Measurements from ENCODE around the gene TMCO5A. TPM values are rescaled to one million over a fixed set of nuclear protein-coding genes. Genes with fewer than 3 reads are reported as not detected.

TMCO5A gene
- total RNA-seq, 1 donor from 2014 or later = not detected

- DNase-seq (ENCODE audit: extremely low read depth, low read depth, low spot score) = no peak
Measured at GRCh38 chr15:37967788-37968187, 33.3 kb downstream of the TMCO5A start.

- no peak for DNase-seq (ENCODE audit: extremely low read depth, low read depth, low spot score)
Measured at GRCh38 chr15:37973856-37974255, 39.4 kb downstream of the TMCO5A start.

GRCh38 chr15:37978231-37978630, 43.8 kb downstream of the TMCO5A start:
- DNase-seq (ENCODE audit: extremely low read depth, low read depth, low spot score) = no peak

GRCh38 chr15:37979671-37980409, 45.4 kb downstream of the TMCO5A start:
- no peak for DNase-seq (ENCODE audit: extremely low read depth, low read depth, low spot score)

- DNase-seq (ENCODE audit: extremely low read depth, low read depth, low spot score) = no peak
Measured at GRCh38 chr15:37981201-37981600, 46.8 kb downstream of the TMCO5A start.

GRCh38 chr15:37981775-37982174, 47.3 kb downstream of the TMCO5A start:
- DNase-seq (ENCODE audit: extremely low read depth, low read depth, low spot score) = no peak

- no peak for DNase-seq (ENCODE audit: extremely low read depth, low read depth, low spot score)
Measured at GRCh38 chr15:37984368-37984767, 49.9 kb downstream of the TMCO5A start.

- peak; percentile 27 for DNase-seq (ENCODE audit: extremely low read depth, low read depth, low spot score)
Measured at GRCh38 chr15:37995461-37996347, 61.3 kb downstream of the TMCO5A start.
